MCF 10A (cell line): Measurements from ENCODE around the gene TIMM22. TPM values are rescaled to one million over a fixed set of nuclear protein-coding genes. Genes with fewer than 3 reads are reported as not detected.
"Not testable (repeated sequence)": the region's sequence is repeated elsewhere in the genome, so short reads cannot be mapped to it uniquely, and the experiment has no call there.

Source experiments
- BruUV-seq: library from RNA; stranded (reverse); fragments of 400-500 nt; replicated peaks from 2 replicates; lab custom pipeline; 2021; lab: Mats Ljungman, UMichigan
- CTCF ChIA-PET: fragments of 300-600 bp; sonication (Branson Sonifier 250); formaldehyde crosslinking; extraction: SDS; loops from one replicate; lab custom pipeline; 2021; ENCODE audit warnings: antibody characterized with exemption, inconsistent platforms; lab: Yijun Ruan, JAX
- POLR2A ChIA-PET: fragments of 300-600, 350-650 bp; sonication (Branson Sonifier 250); formaldehyde crosslinking; extraction: SDS; loops from one replicate; lab custom pipeline; 2020; ENCODE audit warnings: antibody characterized with exemption, inconsistent platforms; lab: Yijun Ruan, JAX
- DNase-seq: peaks from one replicate; pipeline ENCODE4 v3.0.0-alpha.2; 2018; ENCODE audit not compliant: unreplicated experiment
- H3K27ac Mint-ChIP-seq: one replicate; pipeline ENCODE4 v1.8.0; 2022; ENCODE audit warnings: mild to moderate bottlenecking, low read depth, mixed read lengths; ENCODE audit not compliant: unreplicated experiment
- H3K27me3 Mint-ChIP-seq: one replicate; pipeline ENCODE4 v1.8.0; 2022; ENCODE audit warnings: mixed read lengths; ENCODE audit not compliant: insufficient read depth, unreplicated experiment
- H3K36me3 Mint-ChIP-seq: one replicate; pipeline ENCODE4 v1.8.0; 2022; ENCODE audit warnings: mild to moderate bottlenecking, moderate library complexity, mixed read lengths; ENCODE audit not compliant: insufficient read depth, unreplicated experiment
- H3K4me1 Mint-ChIP-seq: one replicate; pipeline ENCODE4 v1.8.0; 2022; ENCODE audit warnings: mixed read lengths; ENCODE audit not compliant: insufficient read depth, unreplicated experiment
- H3K4me3 Mint-ChIP-seq: one replicate; pipeline ENCODE4 v1.8.0; 2022; ENCODE audit warnings: mild to moderate bottlenecking, moderate library complexity, mixed read lengths; ENCODE audit not compliant: unreplicated experiment
- H3K9me3 Mint-ChIP-seq: one replicate; pipeline ENCODE4 v1.8.0; 2022; ENCODE audit warnings: mixed read lengths; ENCODE audit not compliant: unreplicated experiment
- intact Hi-C: fragments of 100-400 bp; cut with micrococcal nuclease; formaldehyde crosslinking; loops from 2 replicates; pipeline ENCODE4 v1.14.1; 2022
- total RNA-seq: library from RNA; stranded (reverse); gene quantifications from 2 replicates; pipeline ENCODE4 v1.2.3, GENCODE V29; 2022
- TF ChIP-seq, protein P1 (sequence below): fragments of 200-600 bp; IDR thresholded peaks from one replicate; pipeline ENCODE4 v1.8.0; 2022; ENCODE audit warnings: antibody characterized with exemption, mild to moderate bottlenecking; ENCODE audit not compliant: unreplicated experiment

The TIMM22 gene
- total RNA-seq, 1 experiment from 2014 or later = 16.6 TPM

DNA sequence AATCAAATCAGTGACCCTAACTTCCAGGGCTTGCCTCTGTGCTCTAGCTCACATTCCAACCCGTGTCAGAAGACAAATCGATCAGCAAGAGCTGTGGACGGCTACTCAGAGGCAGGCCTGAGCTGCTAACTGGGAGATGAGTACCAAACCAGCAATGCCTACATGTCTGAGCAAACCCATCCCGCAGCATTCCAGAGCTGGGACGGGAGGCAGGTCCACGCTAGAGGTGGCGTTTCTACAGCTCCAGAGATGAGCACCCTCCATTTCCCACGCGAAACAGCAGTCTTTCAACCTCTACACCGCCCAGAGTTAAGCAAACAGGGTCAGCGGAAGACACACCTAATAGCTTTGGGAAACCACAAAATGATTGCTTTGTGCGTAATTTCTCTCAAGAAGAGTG lies 23.9 kb upstream of the TIMM22 start:
- H3K4me1 Mint-ChIP-seq = peaks cover 11% of the 10 kb centered on the region
- intact Hi-C loops = no loop called here
- CTCF ChIA-PET = interaction anchor here (0.6 to 2.1 kb wide), 10 partner anchors 10 to 1093 kb away, joined by 3 to 9 read pairs (median 4); partner anchors contain the start of genes GLOD4 and MRM3
- H3K36me3 Mint-ChIP-seq = peaks cover 6% of the 10 kb centered on the region
- no peaks in the 10 kb centered on the region for H3K9me3 Mint-ChIP-seq
- no TSS peak for BruUV-seq
- peak overlapping the region; percentile 58 for H3K4me3 Mint-ChIP-seq
- POLR2A ChIA-PET = interaction anchor here (1.0 to 11.8 kb wide), 7 partner anchors 15 to 191 kb away, joined by 3 to 171 read pairs (median 11); partner anchors contain the start of genes GLOD4 and MRM3
- TF ChIP-seq, protein P1, sequence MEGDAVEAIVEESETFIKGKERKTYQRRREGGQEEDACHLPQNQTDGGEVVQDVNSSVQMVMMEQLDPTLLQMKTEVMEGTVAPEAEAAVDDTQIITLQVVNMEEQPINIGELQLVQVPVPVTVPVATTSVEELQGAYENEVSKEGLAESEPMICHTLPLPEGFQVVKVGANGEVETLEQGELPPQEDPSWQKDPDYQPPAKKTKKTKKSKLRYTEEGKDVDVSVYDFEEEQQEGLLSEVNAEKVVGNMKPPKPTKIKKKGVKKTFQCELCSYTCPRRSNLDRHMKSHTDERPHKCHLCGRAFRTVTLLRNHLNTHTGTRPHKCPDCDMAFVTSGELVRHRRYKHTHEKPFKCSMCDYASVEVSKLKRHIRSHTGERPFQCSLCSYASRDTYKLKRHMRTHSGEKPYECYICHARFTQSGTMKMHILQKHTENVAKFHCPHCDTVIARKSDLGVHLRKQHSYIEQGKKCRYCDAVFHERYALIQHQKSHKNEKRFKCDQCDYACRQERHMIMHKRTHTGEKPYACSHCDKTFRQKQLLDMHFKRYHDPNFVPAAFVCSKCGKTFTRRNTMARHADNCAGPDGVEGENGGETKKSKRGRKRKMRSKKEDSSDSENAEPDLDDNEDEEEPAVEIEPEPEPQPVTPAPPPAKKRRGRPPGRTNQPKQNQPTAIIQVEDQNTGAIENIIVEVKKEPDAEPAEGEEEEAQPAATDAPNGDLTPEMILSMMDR = no peak
- H3K27me3 Mint-ChIP-seq = no peaks in the 10 kb centered on the region
- peak; percentile 32 for DNase-seq
- H3K27ac Mint-ChIP-seq = peak overlapping the region; percentile 65

DNA sequence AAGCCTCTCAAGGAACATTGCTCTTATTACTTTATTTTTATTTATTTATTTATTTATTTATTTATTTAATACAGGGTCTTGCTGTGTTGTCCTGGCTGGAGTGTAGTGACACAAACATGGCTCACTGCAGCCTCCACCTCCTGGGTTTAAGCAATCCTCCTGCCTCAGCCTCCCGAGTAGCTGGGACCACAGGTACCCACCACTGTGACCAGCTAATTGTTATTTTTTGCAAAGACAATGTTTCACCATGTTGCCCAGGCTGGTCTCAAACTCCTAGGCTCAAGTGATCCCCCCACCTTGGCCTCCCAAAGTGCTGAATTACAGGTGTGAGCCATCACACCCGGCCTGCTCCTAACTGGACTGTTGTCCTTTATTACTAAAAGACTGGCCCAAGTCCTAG lies 22.2 kb upstream of the TIMM22 start:
- H3K4me1 Mint-ChIP-seq, H3K36me3 Mint-ChIP-seq, H3K9me3 Mint-ChIP-seq, H3K4me3 Mint-ChIP-seq, H3K27me3 Mint-ChIP-seq, H3K27ac Mint-ChIP-seq, BruUV-seq, DNase-seq, intact Hi-C loops: not testable (repeated sequence)
- POLR2A ChIA-PET = interaction anchor here (10.8 to 11.8 kb wide), 2 partner anchors 46 to 93 kb away, joined by 159 to 171 read pairs; no protein-coding TSS in a partner anchor
- CTCF ChIA-PET = interaction anchor here (0.6 to 2.0 kb wide), 3 partner anchors 70 to 95 kb away, joined by 3 to 8 read pairs (median 3); no protein-coding TSS in a partner anchor

DNA sequence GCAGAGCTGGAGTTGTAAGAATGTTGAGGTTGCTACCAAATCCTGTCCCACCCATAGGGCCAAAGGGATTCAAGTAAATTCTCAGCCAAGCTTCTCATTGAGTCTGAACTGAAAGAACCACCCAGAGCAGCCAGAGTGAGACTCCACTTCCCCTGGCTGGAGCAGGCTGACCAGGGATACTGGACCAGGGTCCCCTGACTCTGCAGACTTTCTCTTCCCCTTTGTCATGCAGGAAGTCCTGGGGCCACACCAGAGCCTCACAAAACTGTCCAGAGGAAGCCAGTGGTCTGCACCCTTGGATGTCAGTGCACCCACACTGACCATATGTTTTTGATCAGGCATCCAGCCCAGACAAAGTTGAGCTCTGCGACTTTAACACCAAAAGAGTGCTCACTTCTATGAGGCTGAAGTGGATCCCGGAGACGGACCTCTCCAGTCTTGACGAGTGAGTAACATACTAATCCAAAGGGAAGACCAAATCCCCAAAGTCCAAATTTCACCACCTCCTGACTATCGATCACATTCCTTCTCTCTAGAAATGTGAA lies 21.5 kb upstream of the TIMM22 start:
- H3K36me3 Mint-ChIP-seq = peaks cover 6% of the 10 kb centered on the region

DNA sequence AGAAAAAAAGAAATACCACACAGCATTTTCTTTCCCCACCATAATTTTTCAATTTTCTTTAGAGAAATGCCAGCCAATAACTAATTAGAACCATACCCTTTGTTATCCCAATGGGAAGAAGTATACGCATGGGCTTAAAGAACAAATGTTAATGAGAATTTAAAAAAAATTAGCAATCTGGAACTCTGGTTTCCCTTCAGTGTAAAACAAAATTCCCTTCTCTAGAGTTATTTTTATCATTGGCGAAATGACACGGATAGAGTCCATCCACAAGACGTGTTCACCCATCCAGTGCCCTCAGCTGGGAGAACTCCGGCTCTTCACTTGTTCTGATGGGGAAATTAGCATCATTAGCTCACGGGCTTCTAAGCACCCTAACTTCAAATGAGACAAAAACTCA lies 20.6 kb upstream of the TIMM22 start:
- Mint-ChIP-seq H3K9me3 (no peaks in the 10 kb centered on the region), H3K27ac (no peak overlapping the region), H3K36me3 (peaks cover 4% of the 10 kb centered on the region), H3K27me3 (no peaks in the 10 kb centered on the region), H3K4me1 (peaks cover 12% of the 10 kb centered on the region), H3K4me3 (no peak overlapping the region)
- BruUV-seq = no TSS peak
- DNase-seq = no peak
- POLR2A ChIA-PET = interaction anchor here (0.6 to 11.8 kb wide), 7 partner anchors 10 to 194 kb away, joined by 3 to 171 read pairs (median 5); partner anchors contain the start of gene TIMM22
- TF ChIP-seq, protein P1 = no peak
- CTCF ChIA-PET = interaction anchor here (0.7 to 2.0 kb wide), 6 partner anchors 22 to 148 kb away, joined by 3 to 8 read pairs (median 4); no protein-coding TSS in a partner anchor
- intact Hi-C loops = no loop called here

More for the DNA sequence above, 21.5 kb upstream of the TIMM22 start:
- Mint-ChIP-seq H3K9me3 (no peaks in the 10 kb centered on the region), H3K27ac (no peak overlapping the region), H3K4me1 (peaks cover 7% of the 10 kb centered on the region), H3K27me3 (no peaks in the 10 kb centered on the region), H3K4me3 (no peak overlapping the region)
- POLR2A ChIA-PET = interaction anchor here (0.7 to 11.8 kb wide), 8 partner anchors 9 to 193 kb away, joined by 3 to 171 read pairs (median 4); no protein-coding TSS in a partner anchor
- BruUV-seq = no TSS peak
- TF ChIP-seq, protein P1 = no peak
- DNase-seq = no peak
- CTCF ChIA-PET = interaction anchor here (0.6 to 2.0 kb wide), 7 partner anchors 71 to 147 kb away, joined by 3 to 8 read pairs (median 3); no protein-coding TSS in a partner anchor
- intact Hi-C loops = no loop called here
